ENCODE results near the gene TNIP2. TPM values are rescaled to one million over a fixed set of nuclear protein-coding genes. Genes with fewer than 3 reads are reported as not detected.

The TNIP2 gene
- total RNA-seq, 2 experiments from 2014 or later, result 56.1 to 58.4 TPM

- H3K36me3 Mint-ChIP-seq (ENCODE audit: low read depth), result no peaks in the 10 kb centered on the region
- no peaks in the 10 kb centered on the region for H3K27me3 Mint-ChIP-seq
- peaks cover 42% of the 10 kb centered on the region for H3K4me1 Mint-ChIP-seq
Measured at GRCh38 chr4:2791518-2792395, 35.6 kb upstream of the TNIP2 start.

GRCh38 chr4:2790583-2791517 is 34.7 kb upstream of the TNIP2 start:
- H3K4me1 Mint-ChIP-seq, result peaks cover 45% of the 10 kb centered on the region
- H3K4me3 Mint-ChIP-seq, result no peak overlapping the region
- no peaks in the 10 kb centered on the region for H3K27me3 Mint-ChIP-seq
- ChIA-PET POLR2A (no interaction called here), CTCF (interaction anchor here (1.0 kb wide), 1 partner anchor 27 kb away, joined by 3 read pairs; no protein-coding TSS in a partner anchor)
- H3K9me3 Mint-ChIP-seq, result no peaks in the 10 kb centered on the region
- no peak overlapping the region for H3K27ac Mint-ChIP-seq
- DNase-seq, result no peak
- no peaks in the 10 kb centered on the region for H3K36me3 Mint-ChIP-seq (ENCODE audit: low read depth)

More at GRCh38 chr4:2791518-2792395, 35.6 kb upstream of the TNIP2 start:
- POLR2A ChIA-PET, result no interaction called here
- CTCF ChIA-PET, result interaction anchor here (0.9 to 1.0 kb wide), 2 partner anchors 9 to 28 kb away, joined by 3 read pairs; no protein-coding TSS in a partner anchor
- Mint-ChIP-seq H3K4me3 (peak overlapping the region; percentile 10), H3K9me3 (no peaks in the 10 kb centered on the region), H3K27ac (no peak overlapping the region)
- no peak for DNase-seq

GRCh38 chr4:2789793-2790582 is 33.9 kb upstream of the TNIP2 start:
- Mint-ChIP-seq H3K27ac (peak overlapping the region; percentile 6), H3K36me3 (ENCODE audit: low read depth) (no peaks in the 10 kb centered on the region), H3K4me1 (peaks cover 42% of the 10 kb centered on the region), H3K27me3 (no peaks in the 10 kb centered on the region), H3K9me3 (no peaks in the 10 kb centered on the region), H3K4me3 (no peak overlapping the region)
- POLR2A ChIA-PET, result no interaction called here
- CTCF ChIA-PET, result interaction anchor here (1.0 kb wide), 1 partner anchor 26 kb away, joined by 3 read pairs; no protein-coding TSS in a partner anchor
- DNase-seq, result no peak

GRCh38 chr4:2789351-2789750 is 33.2 kb upstream of the TNIP2 start:
- CTCF ChIA-PET, result no interaction called here
- H3K9me3 Mint-ChIP-seq, result no peaks in the 10 kb centered on the region

GRCh38 chr4:2788532-2789103 is 32.5 kb upstream of the TNIP2 start:
- Mint-ChIP-seq H3K4me3 (no peak overlapping the region), H3K36me3 (ENCODE audit: low read depth) (no peaks in the 10 kb centered on the region), H3K27ac (no peak overlapping the region), H3K9me3 (no peaks in the 10 kb centered on the region), H3K27me3 (no peaks in the 10 kb centered on the region), H3K4me1 (peaks cover 28% of the 10 kb centered on the region)
- CTCF ChIA-PET, result no interaction called here
- DNase-seq, result no peak
- POLR2A ChIA-PET, result no interaction called here

More at GRCh38 chr4:2789351-2789750, 33.2 kb upstream of the TNIP2 start:
- Mint-ChIP-seq H3K36me3 (ENCODE audit: low read depth) (no peaks in the 10 kb centered on the region), H3K27ac (peak overlapping the region; percentile 6), H3K4me1 (peaks cover 36% of the 10 kb centered on the region), H3K4me3 (no peak overlapping the region), H3K27me3 (no peaks in the 10 kb centered on the region)
- POLR2A ChIA-PET, result no interaction called here
- DNase-seq, result no peak

GRCh38 chr4:2788101-2788500 is 32.0 kb upstream of the TNIP2 start:
- H3K4me1 Mint-ChIP-seq, result peaks cover 27% of the 10 kb centered on the region
- H3K4me3 Mint-ChIP-seq, result no peak overlapping the region
- H3K9me3 Mint-ChIP-seq, result no peaks in the 10 kb centered on the region
- peaks cover 3% of the 10 kb centered on the region for H3K27me3 Mint-ChIP-seq
- peak overlapping the region; percentile 40 for H3K27ac Mint-ChIP-seq
- POLR2A ChIA-PET, result interaction anchor here (1.6 kb wide), 1 partner anchor 148 kb away, joined by 5 read pairs; no protein-coding TSS in a partner anchor
- DNase-seq, result no peak
- CTCF ChIA-PET, result interaction anchor here (1.0 kb wide), 1 partner anchor 176 kb away, joined by 3 read pairs; no protein-coding TSS in a partner anchor
- no peaks in the 10 kb centered on the region for H3K36me3 Mint-ChIP-seq (ENCODE audit: low read depth)

GRCh38 chr4:2787230-2788100 is 31.3 kb upstream of the TNIP2 start:
- DNase-seq, result peak; percentile 40
- Mint-ChIP-seq H3K27ac (peak overlapping the region; percentile 72), H3K4me1 (peaks cover 27% of the 10 kb centered on the region), H3K4me3 (no peak overlapping the region), H3K27me3 (peaks cover 8% of the 10 kb centered on the region), H3K9me3 (peaks cover 4% of the 10 kb centered on the region), H3K36me3 (ENCODE audit: low read depth) (peaks cover 2% of the 10 kb centered on the region)
- ChIA-PET CTCF (interaction anchor here (1.0 kb wide), 1 partner anchor 176 kb away, joined by 3 read pairs; no protein-coding TSS in a partner anchor), POLR2A (interaction anchor here (1.6 to 3.1 kb wide), 2 partner anchors 10 to 148 kb away, joined by 5 to 16 read pairs; no protein-coding TSS in a partner anchor)

- H3K4me1 Mint-ChIP-seq, result peaks cover 27% of the 10 kb centered on the region
- H3K27ac Mint-ChIP-seq, result peak overlapping the region; percentile 21
- CTCF ChIA-PET, result interaction anchor here (1.0 kb wide), 2 partner anchors 11 to 177 kb away, joined by 3 read pairs; no protein-coding TSS in a partner anchor
- H3K27me3 Mint-ChIP-seq, result peaks cover 11% of the 10 kb centered on the region
- H3K4me3 Mint-ChIP-seq, result no peak overlapping the region
- peaks cover 7% of the 10 kb centered on the region for H3K9me3 Mint-ChIP-seq
- DNase-seq, result no peak
- POLR2A ChIA-PET, result interaction anchor here (1.2 to 3.1 kb wide), 4 partner anchors 11 to 149 kb away, joined by 4 to 16 read pairs (median 5); partner anchors contain the start of gene TNIP2
- peaks cover 2% of the 10 kb centered on the region for H3K36me3 Mint-ChIP-seq (ENCODE audit: low read depth)
Measured at GRCh38 chr4:2786794-2787229, 30.7 kb upstream of the TNIP2 start.

- H3K9me3 Mint-ChIP-seq, result peaks cover 12% of the 10 kb centered on the region
- peaks cover 12% of the 10 kb centered on the region for H3K27me3 Mint-ChIP-seq
- H3K36me3 Mint-ChIP-seq (ENCODE audit: low read depth), result peaks cover 2% of the 10 kb centered on the region
- peak overlapping the region; percentile 21 for H3K27ac Mint-ChIP-seq
- peaks cover 27% of the 10 kb centered on the region for H3K4me1 Mint-ChIP-seq
- DNase-seq, result no peak
- ChIA-PET CTCF (interaction anchor here (0.6 to 1.0 kb wide), 2 partner anchors 12 to 295 kb away, joined by 3 read pairs; no protein-coding TSS in a partner anchor), POLR2A (interaction anchor here (1.1 to 3.1 kb wide), 4 partner anchors 12 to 149 kb away, joined by 4 to 16 read pairs (median 6); partner anchors contain the start of gene TNIP2)
- H3K4me3 Mint-ChIP-seq, result no peak overlapping the region
Measured at GRCh38 chr4:2786152-2786671, 30.1 kb upstream of the TNIP2 start.

GRCh38 chr4:2785613-2786012 is 29.5 kb upstream of the TNIP2 start:
- Mint-ChIP-seq H3K36me3 (ENCODE audit: low read depth) (peaks cover 2% of the 10 kb centered on the region), H3K27ac (no peak overlapping the region), H3K4me1 (peaks cover 27% of the 10 kb centered on the region), H3K27me3 (peaks cover 12% of the 10 kb centered on the region), H3K9me3 (peaks cover 14% of the 10 kb centered on the region), H3K4me3 (no peak overlapping the region)
- ChIA-PET POLR2A (interaction anchor here (0.6 to 3.1 kb wide), 8 partner anchors 12 to 177 kb away, joined by 3 to 16 read pairs (median 4); partner anchors contain the start of gene TNIP2), CTCF (interaction anchor here (0.6 to 1.0 kb wide), 4 partner anchors 12 to 296 kb away, joined by 3 to 4 read pairs (median 3); no protein-coding TSS in a partner anchor)
- peak; percentile 43 for DNase-seq

Data from activated CD4-positive, alpha-beta memory T cell treated with anti-CD3 and anti-CD28 coated beads, Interleukin-2, amount 10 ng/mL, durations not matched to agents 7 days and 5 days (primary cell).